Measurements from ENCODE around the gene CHST10.

CHST10 gene

DNA sequence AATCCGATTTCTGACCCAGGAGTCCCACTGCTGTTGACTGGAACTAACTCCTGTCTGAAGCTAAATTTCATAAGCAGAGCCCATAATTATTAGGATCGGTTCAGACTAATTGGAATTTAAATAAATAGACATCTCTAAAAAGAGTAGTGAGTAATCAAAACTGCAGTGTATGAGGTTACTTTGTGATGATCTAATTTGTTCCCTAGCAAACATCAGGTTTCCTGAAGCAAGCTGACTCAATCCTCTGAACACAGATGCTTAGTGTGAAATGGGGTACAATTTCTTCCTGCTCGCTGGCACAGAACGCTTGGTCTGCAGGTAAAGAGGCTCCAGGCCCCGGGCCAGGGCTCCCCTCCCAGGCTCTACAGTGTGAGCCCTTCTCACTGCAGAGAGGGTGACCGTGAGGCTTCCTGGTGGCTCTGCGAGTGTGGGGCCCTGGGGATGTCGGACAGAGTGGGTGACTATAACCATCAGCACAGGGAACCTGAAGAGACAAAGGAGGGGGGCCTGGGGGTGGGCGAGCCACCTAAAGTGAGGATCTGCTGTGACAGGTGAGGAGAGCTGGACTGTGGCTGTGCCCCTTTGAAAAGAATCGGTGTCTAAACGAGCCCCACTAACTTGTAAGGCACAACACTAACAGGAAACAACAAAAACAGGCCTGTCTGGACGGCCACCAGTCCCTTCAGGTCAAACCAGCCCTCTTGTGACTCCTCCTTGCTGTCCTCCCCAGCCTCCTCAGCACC lies 20.2 kb downstream of the CHST10 start:
- no peaks in the 10 kb centered on the region for H3K9me3 ChIP-seq (ENCODE audit: control insufficient read depth, insufficient read depth, low read depth, low read length)
- CTCF ChIA-PET, result interaction anchor here (2.0 kb wide), 1 partner anchor 16 kb away, joined by 5 read pairs; no protein-coding TSS in a partner anchor

GRCh38 chr2:100396483-100396882 lies 21.0 kb downstream of the CHST10 start:
- Histone ChIP-seq H3K4me3 (ENCODE audit: low read depth, low read length) (no peak overlapping the region), H3K36me3 (ENCODE audit: control insufficient read depth in 2 of 2, insufficient read depth in 1 of 2, low read length in 2 of 2) (peaks cover 0 to 72% of the 10 kb centered on the region in 2 experiments; a peak in 2 of 3 replicates), H3K27ac (ENCODE audit: extremely low read depth, low read depth, low read length) (no peak overlapping the region), H3K4me1 (ENCODE audit: control insufficient read depth, insufficient read depth, low read length) (no peaks in the 10 kb centered on the region), H3K9me3 (ENCODE audit: control insufficient read depth, insufficient read depth, low read depth, low read length) (no peaks in the 10 kb centered on the region)
- CTCF ChIA-PET, result interaction anchor here (2.0 kb wide), 1 partner anchor 15 kb away, joined by 5 read pairs; no protein-coding TSS in a partner anchor
- POLR2A ChIA-PET, result no interaction called here
- TF ChIP-seq KLF8 (tag by site-specific recombination; IDR thresholded peaks at IDR 0.05), result no peak
- TF ChIP-seq ZNF354C (tag by site-specific recombination; IDR thresholded peaks at IDR 0.05; ENCODE audit: borderline replicate concordance, low read depth), result no peak
- TF ChIP-seq ZNF518A (tag by site-specific recombination; conservative IDR thresholded peaks at IDR 0.05; ENCODE audit: low read depth), result no peak
- TF ChIP-seq ZNF211 (tag by site-specific recombination; IDR thresholded peaks at IDR 0.05; ENCODE audit: low read depth), result no peak
- TF ChIP-seq ZFP37 (tag by site-specific recombination; IDR thresholded peaks at IDR 0.05), result no peak
- no peak for TF ChIP-seq ZNF174 (tag by site-specific recombination; IDR thresholded peaks at IDR 0.05)
- no peak for TF ChIP-seq ZNF37A (tag by site-specific recombination; IDR thresholded peaks at IDR 0.05)
- TF ChIP-seq BCL11A (tag by site-specific recombination; IDR thresholded peaks at IDR 0.05; ENCODE audit: low read depth), result no peak
- no peak for TF ChIP-seq ZNF768 (tag by site-specific recombination; IDR thresholded peaks at IDR 0.05)
- TF ChIP-seq HOXC10 (CRISPR knock-in tag; IDR thresholded peaks at IDR 0.05), result no peak
- TF ChIP-seq ZNF571 (tag by site-specific recombination; IDR thresholded peaks at IDR 0.05), result no peak
- no peak for TF ChIP-seq SP3 (tag by site-specific recombination; IDR thresholded peaks at IDR 0.05)
- no peak for TF ChIP-seq ZSCAN23 (tag by site-specific recombination; IDR thresholded peaks at IDR 0.05)

More for the DNA sequence above, 20.2 kb downstream of the CHST10 start:
- Histone ChIP-seq H3K4me1 (ENCODE audit: control insufficient read depth, insufficient read depth, low read length) (no peaks in the 10 kb centered on the region), H3K27ac (ENCODE audit: extremely low read depth, low read depth, low read length) (no peak overlapping the region), H3K36me3 (ENCODE audit: control insufficient read depth in 2 of 2, insufficient read depth in 1 of 2, low read length in 2 of 2) (peaks cover 0 to 72% of the 10 kb centered on the region in 2 experiments; a peak in 2 of 3 replicates), H3K4me3 (ENCODE audit: low read depth, low read length) (no peak overlapping the region)
- POLR2A ChIA-PET, result no interaction called here
- TF ChIP-seq ZFP69B (tag by site-specific recombination; IDR thresholded peaks at IDR 0.05) (no peak), ZBTB17 (tag by site-specific recombination; IDR thresholded peaks at IDR 0.05) (no peak), ZNF280D (tag by site-specific recombination; IDR thresholded peaks at IDR 0.05) (no peak), ZNF510 (tag by site-specific recombination; IDR thresholded peaks at IDR 0.05; ENCODE audit: insufficient replicate concordance) (no peak), OVOL3 (tag by site-specific recombination; IDR thresholded peaks at IDR 0.05) (no peak), ZIC2 (tag by site-specific recombination; IDR thresholded peaks at IDR 0.05) (no peak), ZBTB48 (tag by site-specific recombination; IDR thresholded peaks at IDR 0.05) (no peak), ZNF184 (tag by site-specific recombination; IDR thresholded peaks at IDR 0.05) (no peak)
- TF ChIP-seq, protein P1, sequence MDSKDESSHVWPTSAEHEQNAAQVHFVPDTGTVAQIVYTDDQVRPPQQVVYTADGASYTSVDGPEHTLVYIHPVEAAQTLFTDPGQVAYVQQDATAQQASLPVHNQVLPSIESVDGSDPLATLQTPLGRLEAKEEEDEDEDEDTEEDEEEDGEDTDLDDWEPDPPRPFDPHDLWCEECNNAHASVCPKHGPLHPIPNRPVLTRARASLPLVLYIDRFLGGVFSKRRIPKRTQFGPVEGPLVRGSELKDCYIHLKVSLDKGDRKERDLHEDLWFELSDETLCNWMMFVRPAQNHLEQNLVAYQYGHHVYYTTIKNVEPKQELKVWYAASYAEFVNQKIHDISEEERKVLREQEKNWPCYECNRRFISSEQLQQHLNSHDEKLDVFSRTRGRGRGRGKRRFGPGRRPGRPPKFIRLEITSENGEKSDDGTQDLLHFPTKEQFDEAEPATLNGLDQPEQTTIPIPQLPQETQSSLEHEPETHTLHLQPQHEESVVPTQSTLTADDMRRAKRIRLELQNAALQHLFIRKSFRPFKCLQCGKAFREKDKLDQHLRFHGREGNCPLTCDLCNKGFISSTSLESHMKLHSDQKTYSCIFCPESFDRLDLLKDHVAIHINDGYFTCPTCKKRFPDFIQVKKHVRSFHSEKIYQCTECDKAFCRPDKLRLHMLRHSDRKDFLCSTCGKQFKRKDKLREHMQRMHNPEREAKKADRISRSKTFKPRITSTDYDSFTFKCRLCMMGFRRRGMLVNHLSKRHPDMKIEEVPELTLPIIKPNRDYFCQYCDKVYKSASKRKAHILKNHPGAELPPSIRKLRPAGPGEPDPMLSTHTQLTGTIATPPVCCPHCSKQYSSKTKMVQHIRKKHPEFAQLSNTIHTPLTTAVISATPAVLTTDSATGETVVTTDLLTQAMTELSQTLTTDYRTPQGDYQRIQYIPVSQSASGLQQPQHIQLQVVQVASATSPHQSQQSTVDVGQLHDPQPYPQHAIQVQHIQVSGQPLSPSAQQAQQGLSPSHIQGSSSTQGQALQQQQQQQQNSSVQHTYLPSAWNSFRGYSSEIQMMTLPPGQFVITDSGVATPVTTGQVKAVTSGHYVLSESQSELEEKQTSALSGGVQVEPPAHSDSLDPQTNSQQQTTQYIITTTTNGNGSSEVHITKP (tag by site-specific recombination; IDR thresholded peaks at IDR 0.05), result no peak
